ENCODE data around the gene GNAL. TPM values are rescaled to one million over a fixed set of nuclear protein-coding genes. Genes with fewer than 3 reads are reported as not detected.

The GNAL gene
- total RNA-seq, 1 donor from 2014 or later: 5.0 TPM

DNA sequence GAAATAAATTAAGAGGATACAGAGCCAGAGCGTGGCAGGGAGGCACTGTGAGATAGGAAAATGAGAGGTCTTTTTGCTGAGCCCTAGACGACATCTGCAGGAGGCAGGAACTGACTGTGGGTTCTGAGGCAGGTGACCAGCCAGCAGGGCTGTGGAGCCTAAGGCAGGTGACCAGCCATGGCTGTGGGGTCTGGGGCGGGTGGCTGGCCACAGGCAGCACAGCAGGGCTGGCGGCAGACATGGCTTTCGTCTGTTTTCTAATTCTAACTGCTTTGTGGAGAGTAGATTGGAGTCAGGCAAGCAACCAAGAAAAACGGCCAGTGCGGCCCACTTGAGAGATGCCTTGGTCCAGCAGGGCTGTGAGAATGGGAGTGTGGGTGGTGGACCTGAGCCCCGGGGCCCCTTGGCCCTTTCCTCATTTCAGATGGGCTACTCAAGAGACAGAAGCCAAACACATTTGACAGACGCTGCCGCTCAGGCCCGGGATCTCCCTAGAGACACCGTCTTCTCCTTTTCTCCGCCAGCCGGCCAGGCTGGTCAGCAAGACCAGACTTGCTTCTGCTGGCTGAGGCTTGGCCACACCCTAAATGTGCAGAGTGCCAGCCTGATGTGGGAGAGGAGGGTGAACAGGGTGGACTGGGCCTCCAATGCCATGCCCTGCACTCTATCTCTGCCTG is 19.7 kb upstream of the GNAL start:
- TF ChIP-seq, protein P1, sequence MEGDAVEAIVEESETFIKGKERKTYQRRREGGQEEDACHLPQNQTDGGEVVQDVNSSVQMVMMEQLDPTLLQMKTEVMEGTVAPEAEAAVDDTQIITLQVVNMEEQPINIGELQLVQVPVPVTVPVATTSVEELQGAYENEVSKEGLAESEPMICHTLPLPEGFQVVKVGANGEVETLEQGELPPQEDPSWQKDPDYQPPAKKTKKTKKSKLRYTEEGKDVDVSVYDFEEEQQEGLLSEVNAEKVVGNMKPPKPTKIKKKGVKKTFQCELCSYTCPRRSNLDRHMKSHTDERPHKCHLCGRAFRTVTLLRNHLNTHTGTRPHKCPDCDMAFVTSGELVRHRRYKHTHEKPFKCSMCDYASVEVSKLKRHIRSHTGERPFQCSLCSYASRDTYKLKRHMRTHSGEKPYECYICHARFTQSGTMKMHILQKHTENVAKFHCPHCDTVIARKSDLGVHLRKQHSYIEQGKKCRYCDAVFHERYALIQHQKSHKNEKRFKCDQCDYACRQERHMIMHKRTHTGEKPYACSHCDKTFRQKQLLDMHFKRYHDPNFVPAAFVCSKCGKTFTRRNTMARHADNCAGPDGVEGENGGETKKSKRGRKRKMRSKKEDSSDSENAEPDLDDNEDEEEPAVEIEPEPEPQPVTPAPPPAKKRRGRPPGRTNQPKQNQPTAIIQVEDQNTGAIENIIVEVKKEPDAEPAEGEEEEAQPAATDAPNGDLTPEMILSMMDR (conservative IDR thresholded peaks at IDR 0.05; ENCODE audit: low read depth, low read length): no peak
- no peak overlapping the region for H3K4me3 ChIP-seq (ENCODE audit: low read depth, low read length)
- DNase-seq (ENCODE audit: low read depth): no peak

DNA sequence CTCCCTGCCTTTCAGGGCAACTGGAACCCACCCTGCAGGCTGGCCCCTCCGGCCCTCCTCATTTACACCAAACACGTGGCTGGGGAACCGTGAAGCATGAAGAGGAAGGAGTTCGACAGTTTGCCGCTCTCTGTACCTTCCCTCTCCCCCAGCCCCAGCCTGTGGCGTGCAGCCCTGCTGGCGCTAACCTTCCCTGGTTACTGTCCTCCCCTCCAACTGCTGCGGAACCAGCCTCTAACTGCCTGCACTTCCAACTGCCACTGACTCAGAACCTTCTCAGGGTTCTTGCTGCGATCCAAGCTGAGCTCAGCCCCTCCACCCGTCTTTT is 19.2 kb upstream of the GNAL start:
- DNase-seq (ENCODE audit: low read depth): no peak
- no peak overlapping the region for H3K4me3 ChIP-seq (ENCODE audit: low read depth, low read length)
- TF ChIP-seq, protein P1 (conservative IDR thresholded peaks at IDR 0.05; ENCODE audit: low read depth, low read length): no peak

DNA sequence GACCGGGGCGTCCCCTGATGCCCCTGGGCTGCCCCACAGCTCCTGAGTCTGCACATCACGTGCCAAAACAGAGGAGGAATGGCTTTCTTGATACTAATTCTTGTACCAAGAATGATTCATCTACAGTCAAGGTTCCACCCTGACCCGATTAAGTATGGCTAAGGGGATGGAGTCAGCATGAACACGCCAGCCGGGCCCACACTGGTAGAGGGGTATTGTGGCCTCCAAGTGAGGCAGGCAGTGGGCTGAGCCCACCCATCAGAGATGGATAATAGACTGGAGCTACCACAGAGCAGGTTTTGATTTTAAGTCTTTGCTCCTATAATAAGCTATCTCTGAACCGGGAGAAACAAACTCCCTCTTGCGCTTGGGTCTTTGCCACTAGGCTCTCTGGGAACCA is 17.9 kb upstream of the GNAL start:
- TF ChIP-seq, protein P1 (conservative IDR thresholded peaks at IDR 0.05; ENCODE audit: low read depth, low read length): no peak
- H3K4me3 ChIP-seq (ENCODE audit: low read depth, low read length): no peak overlapping the region
- DNase-seq (ENCODE audit: low read depth): no peak

DNA sequence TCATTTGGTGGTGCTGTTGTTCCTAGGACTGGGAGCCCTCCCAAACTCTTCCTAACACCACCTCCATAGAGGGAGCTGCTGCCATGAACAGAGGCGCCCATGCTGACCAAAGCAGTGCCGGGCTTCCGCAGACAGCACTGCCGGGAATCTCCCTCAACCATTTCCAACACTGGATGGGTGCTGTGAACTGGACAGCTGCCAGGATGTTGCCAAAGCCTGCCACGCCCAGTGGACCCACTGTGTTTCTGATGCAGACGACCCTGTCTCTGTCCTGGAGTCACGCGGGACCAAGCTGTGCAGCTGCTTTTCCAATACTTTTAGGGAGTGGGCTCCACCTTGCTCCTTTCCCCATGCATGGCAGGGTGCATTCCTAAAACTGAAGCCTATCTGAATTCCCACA is 16.9 kb upstream of the GNAL start:
- TF ChIP-seq, protein P1 (conservative IDR thresholded peaks at IDR 0.05; ENCODE audit: low read depth, low read length): no peak
- no peak overlapping the region for H3K4me3 ChIP-seq (ENCODE audit: low read depth, low read length)

DNA sequence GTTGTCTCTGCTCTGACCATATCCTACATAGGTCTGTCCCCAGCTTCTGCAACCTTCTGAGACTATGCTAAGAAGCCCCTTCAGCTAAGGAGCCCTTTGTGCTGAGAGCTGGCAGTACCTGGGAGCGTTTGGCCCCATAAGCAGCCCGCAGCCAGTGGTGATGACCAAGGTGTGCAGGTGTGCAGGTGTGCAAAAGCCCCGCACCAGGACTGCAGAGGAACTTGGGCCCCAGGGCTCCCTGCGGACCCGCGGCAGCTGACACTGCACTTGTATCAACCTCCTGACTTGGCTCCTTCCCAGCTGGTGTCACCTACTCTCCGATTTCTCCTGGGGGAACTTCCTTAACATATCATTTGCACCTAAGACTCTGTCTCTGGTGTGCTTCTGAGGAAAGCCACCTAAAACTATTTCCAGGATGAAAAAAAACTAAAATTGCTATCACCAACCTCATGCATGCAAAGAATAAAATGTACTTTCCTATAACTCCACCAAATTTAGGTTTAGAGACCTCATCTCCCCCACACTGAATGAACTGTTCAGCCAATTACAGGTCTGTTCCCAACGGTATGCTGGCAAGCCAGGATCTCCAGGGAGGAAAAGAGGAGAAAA is 16.1 kb upstream of the GNAL start:
- no peak for DNase-seq (ENCODE audit: low read depth)
- no peak overlapping the region for H3K4me3 ChIP-seq (ENCODE audit: low read depth, low read length)
- TF ChIP-seq, protein P1 (conservative IDR thresholded peaks at IDR 0.05; ENCODE audit: low read depth, low read length): no peak

More for the DNA sequence above, 16.9 kb upstream of the GNAL start:
- DNase-seq (ENCODE audit: low read depth): no peak

DNA sequence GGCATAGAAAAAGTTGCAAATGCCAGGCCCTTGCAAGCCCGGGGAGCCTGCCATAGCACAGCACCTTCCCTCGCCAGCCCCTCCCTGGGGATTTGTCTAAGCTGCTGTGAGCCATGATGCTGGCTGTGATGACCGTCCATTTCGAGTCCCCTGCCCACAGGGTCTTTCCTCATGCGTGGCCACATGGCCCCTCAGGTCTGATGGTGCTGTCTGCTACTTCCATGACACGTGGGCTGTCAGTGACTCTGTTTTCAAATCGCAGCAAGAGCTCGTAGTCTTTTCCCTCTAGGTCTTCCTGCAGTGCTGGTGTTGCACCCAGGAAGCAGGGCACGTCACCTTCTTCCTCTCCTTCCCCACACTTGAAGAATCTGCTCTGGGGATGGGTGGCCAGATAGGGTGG is 15.5 kb upstream of the GNAL start:
- TF ChIP-seq, protein P1 (conservative IDR thresholded peaks at IDR 0.05; ENCODE audit: low read depth, low read length): no peak
- H3K4me3 ChIP-seq (ENCODE audit: low read depth, low read length): no peak overlapping the region
- DNase-seq (ENCODE audit: low read depth): no peak

DNA sequence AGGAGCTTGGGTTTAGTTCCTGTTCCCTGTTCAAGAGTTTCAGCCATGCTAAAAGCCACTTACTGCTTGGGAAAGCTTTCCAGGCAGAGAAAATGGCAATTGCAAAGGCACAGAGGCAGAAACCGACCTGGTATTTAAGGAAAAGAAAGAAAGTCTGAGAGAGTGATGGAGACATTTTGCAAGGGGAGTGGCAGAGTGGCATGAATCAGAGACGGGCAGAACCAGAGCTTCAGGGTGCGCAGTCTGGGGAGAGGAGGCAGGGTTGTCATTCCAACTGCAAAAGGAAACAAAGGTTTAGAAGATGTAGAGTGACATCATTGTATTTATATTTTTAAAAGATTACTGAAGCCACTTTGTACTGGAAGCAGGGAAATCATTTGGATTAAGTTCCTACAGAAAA is 14.9 kb upstream of the GNAL start:
- no peak overlapping the region for H3K4me3 ChIP-seq (ENCODE audit: low read depth, low read length)
- no peak for DNase-seq (ENCODE audit: low read depth)
- TF ChIP-seq, protein P1 (conservative IDR thresholded peaks at IDR 0.05; ENCODE audit: low read depth, low read length): no peak

Measured in epithelial cell of proximal tubule (primary cell).